ENCODE measurements around the gene ABCA2.
"Not testable (repeated sequence)": the region's sequence is repeated elsewhere in the genome, so short reads cannot be mapped to it uniquely, and the experiment has no call there.

ABCA2 gene

DNA sequence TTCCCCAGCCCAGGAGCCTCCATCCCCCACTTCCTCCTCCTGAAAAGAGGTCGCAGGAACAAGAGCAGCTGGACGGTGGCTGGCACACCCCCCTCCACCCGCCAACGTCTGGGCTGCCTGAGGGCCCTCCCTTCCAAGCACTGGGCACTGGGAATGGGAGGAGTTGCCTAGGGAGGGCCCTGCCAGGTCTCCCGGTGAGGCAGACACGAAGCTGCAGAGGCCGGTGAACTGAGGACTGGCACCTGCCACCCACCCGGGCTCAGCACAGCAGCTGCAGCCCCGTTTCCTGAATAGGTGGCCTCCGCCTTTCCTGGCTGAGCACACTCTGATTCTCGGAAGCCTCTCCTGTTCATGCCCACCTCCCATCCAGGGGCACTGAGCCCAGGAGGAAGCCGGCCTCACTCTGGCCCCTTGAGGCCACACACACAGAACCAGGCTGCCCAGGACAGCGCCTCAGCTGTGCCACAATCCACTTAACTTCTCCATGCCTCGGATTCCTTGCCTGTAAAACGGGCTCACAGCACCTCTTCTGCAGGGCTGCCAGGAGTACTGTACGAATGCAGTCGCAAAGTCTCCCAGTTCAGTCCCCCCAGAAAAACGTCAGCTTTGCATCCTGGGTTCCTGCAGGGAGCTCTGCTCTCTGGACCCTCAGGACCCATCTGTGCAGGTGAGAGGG is 16.6 kb upstream of the ABCA2 start:
- DNase-seq, result no peak

DNA sequence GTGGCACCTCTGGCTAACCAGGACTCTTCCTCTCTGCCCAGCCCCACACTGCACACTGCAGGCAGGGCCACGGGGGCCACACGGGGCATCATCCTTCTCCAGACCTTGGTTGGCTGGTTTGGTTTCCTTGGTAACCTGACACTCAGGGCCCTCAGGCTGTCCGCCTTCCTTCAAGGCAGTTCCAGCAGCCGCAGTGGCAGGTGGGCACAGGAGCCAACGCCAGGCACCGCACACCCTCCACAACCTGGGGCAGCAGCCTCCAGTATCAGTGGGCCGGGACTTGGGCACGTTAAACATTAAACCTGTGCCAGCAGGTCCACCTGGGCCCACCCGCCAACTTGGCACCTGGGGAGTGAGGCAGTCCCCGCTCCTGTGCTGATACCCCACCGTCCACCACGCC is 16.0 kb upstream of the ABCA2 start:
- DNase-seq, result no peak

DNA sequence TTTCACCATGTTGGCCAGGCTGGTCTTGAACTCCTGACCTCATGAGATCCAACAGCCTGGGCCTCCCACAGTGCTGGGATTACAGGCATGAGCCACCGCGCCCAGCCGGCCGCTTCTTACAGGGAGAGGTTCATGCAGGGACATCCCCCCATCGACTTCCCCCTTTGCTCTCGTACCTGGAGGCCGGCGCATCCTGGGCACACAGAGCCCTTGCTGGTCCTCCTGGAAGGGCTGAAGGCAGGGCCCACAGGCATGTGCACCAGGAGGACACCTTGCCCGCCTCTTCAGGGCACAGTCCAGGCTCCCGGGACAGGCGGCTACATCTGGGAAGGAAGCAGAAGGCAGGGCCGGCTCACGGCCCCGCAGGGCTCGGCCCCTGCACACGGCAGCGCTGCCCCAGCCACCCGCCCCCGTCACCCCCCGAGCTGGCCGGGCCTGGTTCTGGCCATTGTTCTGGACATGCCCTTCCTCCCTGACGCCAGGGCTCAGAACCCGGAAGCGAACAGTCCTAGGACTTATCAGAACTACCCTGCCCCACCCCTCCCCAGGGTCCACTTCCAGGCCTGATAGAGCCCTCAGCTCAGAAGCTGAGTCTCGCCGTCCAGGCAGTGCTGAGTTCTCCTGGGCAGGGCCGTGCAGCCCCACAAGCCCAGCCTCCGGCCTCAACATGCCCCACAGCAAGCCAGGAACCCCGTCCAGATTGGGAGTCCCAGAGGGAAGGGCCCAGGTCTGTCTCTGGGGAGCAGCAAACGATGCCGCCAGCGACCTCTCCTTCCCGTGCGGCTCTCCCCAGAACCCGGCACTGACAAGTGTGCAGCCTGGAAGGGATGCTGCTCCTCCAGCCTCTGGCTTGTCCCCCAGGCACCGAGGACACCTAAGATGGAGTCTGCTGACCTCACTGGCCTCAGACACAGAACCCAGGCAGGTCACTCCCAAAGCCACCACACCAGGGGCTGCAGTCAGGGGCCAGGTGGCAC is 15.0 kb upstream of the ABCA2 start:
- no peak for DNase-seq

DNA sequence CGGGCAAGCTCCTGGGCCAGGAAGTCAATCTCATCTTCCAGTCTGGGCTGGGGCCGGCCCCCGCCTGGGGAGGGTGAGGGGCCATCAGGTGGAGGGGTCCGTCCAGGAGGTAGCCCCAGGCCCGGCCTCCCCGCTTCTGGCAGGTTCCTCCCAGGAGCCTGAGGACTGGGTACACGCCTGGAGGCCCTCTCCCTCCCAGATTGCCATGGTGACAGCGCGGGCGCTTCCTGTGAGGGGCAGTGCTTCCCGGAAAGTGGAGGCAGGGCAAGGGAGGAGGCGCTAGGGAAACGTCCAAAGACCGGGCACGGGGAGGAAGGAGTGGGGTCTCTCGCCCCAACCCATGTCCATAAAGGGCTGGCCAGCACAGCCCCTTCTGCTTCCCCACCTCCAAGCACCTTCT is 13.1 kb upstream of the ABCA2 start:
- DNase-seq, result no peak

DNA sequence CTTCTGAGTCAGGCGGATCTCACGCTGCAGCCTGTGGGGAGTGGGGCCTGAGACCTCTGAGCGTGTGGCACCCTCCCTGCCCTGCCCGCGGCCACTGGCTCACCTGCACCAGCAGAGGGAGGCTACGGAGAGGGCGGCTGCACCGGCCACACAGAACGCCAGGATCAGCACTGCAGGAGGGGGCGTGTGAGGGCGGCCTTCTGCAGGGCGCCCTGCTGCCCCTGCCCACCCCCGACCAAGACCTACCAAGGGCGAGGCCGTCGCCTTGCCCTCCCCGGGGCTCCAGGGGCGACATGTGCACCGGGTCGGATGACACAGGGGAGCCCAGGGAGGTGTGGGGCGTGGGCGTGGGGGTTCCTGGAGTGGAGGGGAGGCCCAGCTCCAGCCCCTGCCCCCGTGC is 12.5 kb upstream of the ABCA2 start:
- DNase-seq, result no peak

DNA sequence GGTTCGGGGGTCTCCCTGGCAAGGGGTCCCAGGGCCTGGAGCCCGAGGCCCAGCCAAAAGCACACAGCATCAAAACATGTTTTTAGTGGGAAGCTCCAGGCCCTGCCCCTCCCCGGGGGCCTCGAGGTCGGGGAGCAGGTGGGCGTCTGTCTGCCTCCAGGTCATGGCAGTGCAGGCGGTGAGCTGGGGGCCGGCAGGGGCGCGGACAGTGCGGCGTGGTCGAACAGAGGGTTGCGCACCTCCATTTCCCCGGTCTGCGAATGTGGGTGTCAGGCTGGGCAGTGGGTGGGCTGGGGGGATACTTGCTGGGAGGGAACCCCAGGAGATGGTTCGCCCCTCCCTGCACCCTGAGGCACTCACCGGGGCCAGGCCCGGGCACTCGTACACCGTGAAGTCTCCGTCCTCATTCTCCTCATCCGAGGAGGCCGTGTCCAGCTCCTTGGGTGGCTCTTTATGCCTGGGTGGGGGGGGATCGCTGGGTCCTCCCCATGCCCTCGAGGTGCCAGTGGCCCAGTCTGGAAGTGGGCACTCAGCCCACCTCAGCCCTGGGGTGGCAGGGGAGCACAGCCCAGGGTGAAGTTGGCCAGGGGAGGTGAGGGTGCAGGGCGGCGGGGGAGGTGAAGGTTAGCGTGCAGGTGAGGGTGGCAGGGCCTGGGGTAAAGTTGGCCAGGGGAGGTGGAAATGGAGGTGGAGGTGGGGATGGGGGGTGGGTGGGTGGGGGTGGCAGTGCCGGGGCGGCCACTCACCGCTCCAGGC is 11.8 kb upstream of the ABCA2 start:
- no peak for DNase-seq

DNA sequence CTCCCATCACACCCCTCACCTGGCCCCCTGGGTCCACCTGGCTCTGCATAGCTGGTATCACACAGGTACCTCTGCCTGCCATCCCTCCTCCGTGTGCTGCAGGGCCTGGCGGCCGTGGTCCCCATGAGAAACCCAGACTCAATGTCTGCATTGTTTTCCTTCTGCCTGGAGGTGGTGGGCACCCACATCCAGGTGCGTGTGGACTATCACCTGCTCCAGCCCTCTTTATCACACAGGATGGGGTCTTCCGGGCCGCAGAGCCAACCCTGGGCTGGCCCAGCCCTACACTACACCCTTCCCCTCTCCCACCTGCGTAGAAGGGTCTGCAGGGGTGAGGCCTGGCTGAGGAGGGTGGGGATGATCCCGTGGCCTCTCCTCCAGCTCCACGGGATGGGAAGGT is 10.9 kb upstream of the ABCA2 start:
- no peak for DNase-seq

DNA sequence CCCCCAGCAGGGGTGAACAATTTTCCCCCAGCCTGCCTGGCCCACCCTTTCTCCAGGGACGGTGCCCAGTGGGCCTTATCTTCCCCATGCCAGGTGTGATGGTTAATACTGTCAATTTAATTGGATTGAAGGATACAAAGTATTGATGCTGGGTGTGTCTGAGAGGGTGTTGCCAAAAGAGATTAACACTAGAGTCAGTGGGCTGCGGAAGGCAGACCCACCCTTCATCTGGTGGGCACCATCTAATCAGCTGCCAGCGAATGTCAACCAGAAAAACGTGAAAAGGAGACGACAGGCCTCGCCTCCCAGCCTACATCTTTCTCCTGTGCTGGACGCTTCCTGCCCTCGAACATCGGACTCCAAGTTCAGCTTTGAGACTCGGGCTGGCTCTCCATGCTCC is 9.4 kb upstream of the ABCA2 start:
- no peak for DNase-seq

DNA sequence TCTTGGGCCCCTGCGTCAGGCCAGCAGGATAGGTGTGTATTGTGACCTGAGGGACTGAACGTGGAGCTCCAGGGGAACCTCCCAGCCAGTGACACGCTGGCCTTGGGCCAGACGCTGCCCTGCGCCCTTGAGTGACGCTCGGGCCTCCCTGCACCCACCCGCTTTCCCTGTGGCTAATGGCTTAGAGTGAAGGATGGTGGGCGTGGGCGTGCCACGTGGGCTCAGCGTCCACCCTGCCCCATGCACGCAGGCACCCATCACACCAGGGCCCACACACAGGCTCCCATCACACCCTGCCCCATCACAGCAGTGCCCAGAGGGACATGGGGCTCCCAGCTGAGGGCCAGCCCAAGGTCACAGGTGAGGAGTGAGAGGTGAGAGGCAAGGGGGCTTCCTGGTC is 9.0 kb upstream of the ABCA2 start:
- DNase-seq, result no peak

DNA sequence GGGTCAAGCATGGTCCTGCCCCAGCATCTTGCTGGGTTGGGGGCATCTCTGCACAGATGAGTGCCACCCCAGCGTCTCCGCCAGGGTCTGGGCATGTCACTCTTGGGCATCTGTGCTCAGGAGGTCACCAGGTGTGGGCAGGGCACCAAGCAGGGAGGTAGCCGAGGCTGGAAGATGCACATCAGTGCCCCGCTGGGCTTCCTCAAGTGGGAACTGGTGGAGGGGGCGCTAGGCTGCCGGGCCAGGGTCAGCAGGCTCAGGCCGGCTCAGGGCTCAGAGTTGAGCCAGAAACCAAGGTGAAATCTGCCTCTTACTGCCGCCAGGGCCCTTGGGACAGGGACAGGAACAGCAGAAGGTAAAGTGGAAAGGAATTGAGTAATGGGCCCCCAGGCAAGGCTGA is 7.9 kb upstream of the ABCA2 start:
- no peak for DNase-seq

DNA sequence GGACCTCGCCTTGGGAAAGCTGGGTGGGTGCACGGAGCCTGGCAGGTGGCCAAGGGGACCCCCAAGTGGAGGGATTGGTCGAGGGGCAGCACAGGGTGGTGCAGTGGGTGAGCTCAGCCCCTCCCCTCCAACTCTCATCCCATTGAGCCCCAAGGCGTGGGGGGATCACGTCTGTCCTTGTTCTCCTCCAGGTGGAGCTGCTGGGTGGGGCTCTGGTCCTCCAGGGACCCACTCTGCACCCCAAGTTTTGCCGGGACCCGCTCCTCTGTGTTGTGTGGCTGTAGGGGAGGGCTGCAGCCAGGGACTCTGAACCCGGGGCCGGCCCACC is 7.4 kb upstream of the ABCA2 start:
- DNase-seq, result no peak

DNA sequence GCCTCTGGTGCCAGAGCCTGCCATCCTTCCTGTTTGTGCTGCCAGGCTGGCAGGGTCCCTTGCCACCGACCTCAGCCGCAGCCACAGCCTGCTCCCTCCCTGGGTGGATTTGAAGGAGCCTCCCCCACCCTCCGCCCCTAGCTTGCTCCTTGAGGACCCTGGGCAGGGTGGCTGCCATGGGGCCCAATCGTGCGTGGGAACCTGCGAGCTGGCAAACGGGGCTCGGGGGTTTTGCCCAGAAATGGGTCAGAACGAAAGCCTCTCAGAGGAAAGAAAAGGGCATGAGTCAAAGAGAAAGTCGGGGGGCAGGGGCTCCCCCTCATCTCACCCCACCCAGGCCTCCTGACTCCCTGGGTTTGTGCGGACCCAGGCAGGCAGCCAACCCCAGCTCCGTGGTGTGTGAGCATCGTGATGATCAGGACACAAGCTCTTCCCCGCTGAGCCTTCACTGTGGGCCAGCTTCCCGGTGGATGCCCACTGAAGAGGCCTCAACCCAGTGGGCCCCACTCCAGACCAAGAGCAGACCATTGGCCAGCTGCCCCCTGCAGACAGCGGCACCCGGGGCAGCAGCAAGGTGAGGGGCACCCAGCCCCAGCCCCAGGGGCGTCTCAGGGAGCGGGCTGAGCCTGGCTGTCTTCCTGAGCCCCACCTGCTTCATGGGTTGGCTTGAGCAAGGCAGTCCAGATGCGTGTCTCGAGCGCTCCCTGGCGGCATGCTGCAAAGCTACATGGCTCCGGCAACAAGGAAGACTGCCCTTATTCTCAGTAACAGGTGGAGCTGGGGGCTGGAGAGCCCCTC is 6.9 kb upstream of the ABCA2 start:
- peak; percentile 82 for DNase-seq

DNA sequence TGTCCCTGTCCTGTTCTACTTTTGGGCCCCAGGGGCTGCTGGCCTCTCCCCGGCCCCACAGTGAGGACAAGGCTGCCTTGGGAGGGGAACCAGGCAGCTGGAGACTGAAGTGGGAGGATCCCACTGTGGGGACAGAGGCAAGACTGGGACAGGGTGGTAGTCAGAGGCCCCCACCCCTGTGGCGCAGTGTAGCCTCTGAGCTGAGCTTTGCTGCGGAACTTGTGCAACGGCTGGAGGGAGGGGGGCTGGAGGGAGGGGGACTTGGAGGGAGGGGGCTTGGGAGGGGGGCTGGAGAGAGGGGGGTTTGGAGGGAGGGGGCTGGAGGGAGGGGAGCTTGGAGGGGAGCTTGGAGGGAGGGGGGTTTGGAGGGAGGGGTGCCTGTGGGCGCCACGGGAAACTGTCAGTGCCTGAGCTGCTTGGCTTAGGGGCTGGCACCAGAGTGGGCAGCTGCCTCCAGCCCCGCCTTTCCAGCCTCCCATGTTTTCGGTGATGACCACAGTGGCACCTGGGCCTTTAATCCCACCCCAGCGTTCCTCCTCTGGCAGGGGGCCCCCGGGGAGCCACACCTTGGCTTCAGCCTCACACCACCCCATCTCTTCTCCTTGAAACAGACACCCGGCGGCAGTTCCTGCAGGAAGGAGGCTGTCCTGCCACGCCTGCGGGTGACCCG is 6.1 kb upstream of the ABCA2 start:
- DNase-seq, result peak; percentile 82

DNA sequence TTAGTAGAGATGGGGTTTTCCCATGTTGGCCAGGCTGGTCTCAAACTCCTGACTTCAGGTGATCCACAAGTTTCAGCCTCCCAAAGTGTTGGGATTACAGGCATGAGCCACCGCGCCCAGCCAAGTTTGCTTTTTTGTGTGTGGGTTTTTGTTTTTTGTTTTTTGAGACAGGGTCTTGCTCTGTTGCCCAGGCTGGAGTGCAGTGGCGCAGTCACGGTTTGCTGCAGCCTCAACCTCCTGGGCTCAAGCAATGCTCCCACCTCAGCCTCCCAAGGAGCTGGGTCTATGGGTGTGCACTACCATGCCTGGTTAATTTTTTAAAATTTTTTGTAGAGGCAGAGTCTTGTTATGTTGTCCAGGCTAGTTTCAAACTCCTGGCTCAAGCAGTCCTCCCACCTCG is 5.4 kb upstream of the ABCA2 start:
- DNase-seq, result not testable (repeated sequence)

DNA sequence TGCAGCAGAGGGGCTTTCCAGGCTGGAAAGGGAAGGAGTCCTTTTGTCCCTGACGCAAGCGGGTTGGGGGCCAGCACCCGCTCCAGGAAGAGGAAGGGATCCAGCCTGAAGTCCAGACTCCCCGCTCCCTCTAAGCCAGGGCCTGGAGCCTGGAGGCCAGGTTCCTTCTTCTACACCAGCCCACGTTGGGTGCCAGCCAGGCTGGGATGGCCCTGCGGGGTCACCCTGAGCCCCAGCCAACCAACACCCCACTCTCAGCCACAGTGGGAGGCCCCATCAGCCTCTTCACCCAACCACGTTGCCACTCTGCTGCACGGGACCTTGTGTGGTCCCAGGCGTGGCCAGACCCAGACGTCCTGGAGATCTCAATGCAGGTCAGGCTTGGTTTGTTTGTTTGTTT is 4.8 kb upstream of the ABCA2 start:
- DNase-seq, result peak; percentile 90

DNA sequence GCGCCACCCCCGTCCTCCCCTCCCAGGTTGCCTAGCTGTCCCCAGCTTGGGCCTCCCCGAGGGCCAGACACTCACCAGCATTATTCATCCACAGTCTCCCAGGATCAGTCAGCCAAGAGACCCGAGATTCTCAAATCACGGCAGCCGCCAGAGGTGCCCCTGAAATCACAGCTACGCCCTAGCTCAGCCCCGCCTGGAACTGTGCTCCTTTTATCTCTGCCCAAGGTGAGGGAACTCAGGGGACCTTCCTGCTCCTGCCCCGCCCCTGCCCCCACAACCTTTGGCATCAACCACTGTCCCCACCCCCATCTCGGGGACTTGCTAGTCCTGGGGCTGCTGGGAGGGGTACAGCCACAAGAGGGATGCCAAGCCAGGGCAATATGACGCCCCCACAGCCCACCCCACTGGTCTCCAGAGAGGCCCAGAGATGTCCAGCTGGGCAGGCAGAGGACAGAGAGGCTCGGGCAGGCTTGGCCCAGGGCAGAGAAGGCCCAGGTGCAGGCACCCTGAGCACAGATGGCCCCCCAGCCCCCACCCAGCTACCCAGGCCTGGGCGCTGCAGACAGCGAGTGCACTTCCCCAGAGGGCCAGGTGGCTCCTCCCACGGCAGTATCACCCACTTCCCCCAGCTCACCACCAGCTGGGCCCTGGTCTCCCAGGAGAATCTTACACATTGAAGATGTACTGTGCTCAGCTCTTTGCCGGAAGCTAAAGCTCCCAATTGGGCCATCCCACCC is 4.0 kb upstream of the ABCA2 start, which contains the start of gene FUT7:
FUT7 (minus strand) TSS at position 185 of the 737 bp plus-strand sequence; CDS start at position 88, 97 bp downstream.
- peak; percentile 76 for DNase-seq

DNA sequence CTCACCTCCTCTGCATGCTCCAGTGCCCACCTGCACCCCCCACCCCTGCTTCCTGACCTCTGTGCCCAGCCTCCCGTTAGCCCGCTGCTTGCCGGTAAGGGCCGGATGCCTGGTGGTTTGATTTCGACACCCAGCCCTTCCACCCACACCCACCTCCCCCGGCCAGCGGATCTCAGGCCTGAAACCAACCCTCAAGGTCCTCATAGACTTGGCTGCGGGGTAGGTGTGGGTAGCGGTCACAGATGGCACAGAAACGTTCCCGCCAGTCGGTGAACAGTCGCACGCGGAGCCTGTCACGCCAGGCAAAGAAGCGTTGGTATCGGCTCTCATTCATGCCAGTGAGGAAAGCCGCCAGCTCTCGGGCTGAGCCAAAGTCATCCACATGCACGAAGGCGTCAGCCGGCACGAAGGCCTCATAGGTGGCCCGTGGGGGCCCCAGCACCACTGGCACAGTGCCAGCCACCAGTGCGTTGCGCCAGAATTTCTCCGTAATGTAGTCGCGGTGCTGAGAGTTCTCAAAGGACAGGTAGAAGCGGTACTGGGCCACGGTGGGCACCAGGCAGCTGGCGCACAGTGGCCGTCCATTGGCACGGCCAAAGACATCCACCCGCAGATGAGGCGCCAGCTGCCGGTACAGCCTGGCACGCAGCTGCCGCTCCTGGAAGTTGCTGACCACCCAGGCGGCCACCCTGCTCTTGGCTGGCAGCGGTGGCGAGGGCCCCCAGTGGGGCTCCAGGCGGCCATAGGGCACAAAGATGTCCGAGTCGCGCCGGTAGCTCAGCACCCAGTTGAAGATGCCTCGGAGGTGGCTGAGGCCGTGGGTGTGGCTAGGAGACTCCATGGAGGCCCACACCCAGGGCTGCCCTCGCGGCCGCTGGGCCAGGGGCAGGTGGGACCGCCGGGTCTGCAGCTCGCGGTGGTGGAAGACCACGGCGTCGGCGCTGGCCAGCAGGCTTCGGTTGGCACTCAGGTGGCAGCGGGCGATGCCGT is 2.8 kb upstream of the ABCA2 start:
- peak; percentile 91 for DNase-seq

DNA sequence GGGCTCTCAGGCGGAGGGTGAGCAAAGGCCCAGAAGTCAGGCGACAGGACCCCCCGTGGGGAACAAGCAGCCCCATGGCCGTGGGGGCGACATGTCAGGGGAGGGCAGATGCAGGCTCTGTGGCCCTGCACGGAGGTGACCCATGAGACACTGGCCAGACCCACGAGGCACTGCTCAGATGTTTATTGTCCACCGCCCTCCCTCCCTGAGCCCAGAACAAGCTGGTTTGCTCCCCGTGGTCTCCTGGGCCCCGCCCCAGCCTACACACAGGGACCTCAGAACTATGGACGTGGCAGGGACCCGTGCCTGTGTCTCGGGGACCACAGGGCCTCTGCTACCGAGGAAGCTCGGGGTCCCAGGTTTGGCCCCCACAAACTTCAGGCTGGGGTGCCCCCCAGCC is 2.0 kb upstream of the ABCA2 start:
- DNase-seq, result peak; percentile 31

DNA sequence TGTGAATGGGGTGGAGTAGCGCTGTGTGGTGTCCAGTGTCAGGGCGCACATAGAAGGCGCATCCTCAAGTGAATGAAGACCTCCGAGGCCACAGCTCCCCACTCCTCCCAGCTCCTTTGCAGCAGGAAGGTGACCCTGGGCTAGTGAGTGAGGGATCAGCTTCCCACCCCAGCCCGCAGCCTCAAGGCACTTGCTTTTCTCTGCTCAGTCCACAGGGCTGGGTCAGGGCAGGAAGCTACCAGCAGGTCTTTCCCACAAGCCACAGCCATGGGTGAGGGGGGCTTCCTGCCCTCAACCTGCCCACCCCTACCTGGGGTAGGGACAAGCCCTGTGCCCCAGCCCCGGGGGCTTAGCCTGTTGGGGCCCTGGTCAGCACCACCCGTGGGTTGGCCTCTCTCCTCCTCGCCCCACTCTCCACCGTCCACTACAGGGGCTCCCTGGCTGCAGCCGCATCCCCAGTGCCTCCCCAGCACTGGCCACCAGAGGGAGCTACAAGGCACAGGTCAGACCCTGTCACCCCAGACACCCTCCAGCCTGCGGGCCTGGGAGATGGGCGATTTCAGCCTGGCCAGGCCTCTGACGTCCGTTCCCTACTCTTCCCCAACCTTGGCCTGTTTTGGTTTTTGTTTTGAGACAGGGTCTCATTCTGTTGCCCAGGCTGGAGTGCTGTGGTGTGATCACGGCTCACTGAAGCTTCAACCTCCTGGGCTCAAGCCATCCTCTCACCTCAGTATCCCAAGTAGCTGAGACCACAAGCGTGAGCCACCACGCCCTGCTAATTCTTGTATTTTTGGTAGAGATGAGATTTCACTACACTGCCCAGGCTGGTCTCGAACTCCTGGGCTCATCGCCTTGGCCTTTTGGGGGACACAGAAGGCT is 1.3 kb upstream of the ABCA2 start:
- peak; percentile 79 for DNase-seq

Measured in MV-4-11 (cell line).